K562 (cell line): ENCODE data around the gene SMIM3. TPM values are rescaled to one million over a fixed set of nuclear protein-coding genes. Genes with fewer than 3 reads are reported as not detected.

Experiments used
- CBX2 ChIP-seq: fragments of 200-600 bp; sonication (generic); IDR thresholded peaks from one replicate; pipeline ENCODE4 v1.6.1; 2012; ENCODE audit warnings: mild to moderate bottlenecking, low read length, inconsistent platforms; ENCODE audit not compliant: insufficient read depth, poor library complexity, severe bottlenecking
- CC2D1A ChIP-seq: fragments of 450-650 bp; IDR thresholded peaks from 2 replicates; pipeline ENCODE4 v1.6.1; 2017; ENCODE audit warnings: mild to moderate bottlenecking
- FOXK1 ChIP-seq: sonication (generic); formaldehyde crosslinking; IDR thresholded peaks from 2 replicates; pipeline ENCODE4 v1.8.0; 2022; ENCODE audit warnings: missing genetic modification reagents, mild to moderate bottlenecking, borderline replicate concordance
- JUNB ChIP-seq: fragments of 450-650 bp; formaldehyde crosslinking; conservative IDR thresholded peaks from 2 replicates; pipeline ENCODE4 v1.4.0; 2020; ENCODE audit warnings: mild to moderate bottlenecking
- MAFF ChIP-seq: IDR thresholded peaks from 2 replicates; pipeline ENCODE4 v1.6.1; 2012; ENCODE audit warnings: low read length, improper control_type of control experiment
- MEF2D ChIP-seq: conservative IDR thresholded peaks from 2 replicates; pipeline ENCODE4 v1.6.1; 2016; ENCODE audit warnings: low read depth, missing genetic modification characterization, missing compliant biosample characterization
- MYC ChIP-seq, 2 experiments: fragments of 250-450 bp in 1 of 2; sonication (Bioruptor Pico) in 1 of 2; IDR thresholded peaks; 2 replicates each; pipeline versions ENCODE4 v1.5.1 to v1.6.1; 2012 to 2021; ENCODE audit warnings: low read depth in 2 of 2, borderline replicate concordance in 1 of 2, improper control_type of control experiment in 1 of 2, low read length in 1 of 2, mild to moderate bottlenecking in 1 of 2, moderate library complexity in 1 of 2
- NFIC ChIP-seq: fragments of 450-650 bp; IDR thresholded peaks from 2 replicates; pipeline ENCODE4 v1.6.1; 2017; ENCODE audit warnings: mild to moderate bottlenecking, inconsistent platforms
- PPARD ChIP-seq: fragments of 250-450 bp; sonication (Bioruptor Pico); IDR thresholded peaks from 2 replicates; pipeline ENCODE4 v1.8.0; 2022; ENCODE audit warnings: inconsistent platforms, mild to moderate bottlenecking, moderate library complexity
- PRPF4 ChIP-seq: fragments of 200-400 bp; formaldehyde crosslinking; IDR thresholded peaks from one replicate; pipeline ENCODE4 v1.6.1; 2017; ENCODE audit warnings: low read length, low read depth, mild to moderate bottlenecking; ENCODE audit not compliant: insufficient read depth, poor library complexity, severe bottlenecking
- ZNF778 ChIP-seq: fragments of 450-650 bp; formaldehyde crosslinking; IDR thresholded peaks from 2 replicates; pipeline ENCODE4 v1.4.0; 2020; ENCODE audit warnings: mild to moderate bottlenecking, moderate library complexity
- polyA plus RNA-seq, 8 experiments: library from polyadenylated mRNA; depleted of rRNA in 4 of 8; stranded (reverse) in 5 of 8; unstranded in 3 of 8; fragments of >200 nt; fragmentation: Nextera tagmentation in 2 of 8; fragmentation: Illumina TruSeq in 1 of 8; extraction: Ambion mirVana in 2 of 8; extraction: Trizol in 1 of 8; gene quantifications; 2 replicates each; pipeline versions ENCODE4 v1.2.1 to v1.2.3, GENCODE V29; 2011 to 2014; ENCODE audit warnings: inconsistent platforms in 1 of 8, missing spikeins in 1 of 8
- total RNA-seq, 7 experiments: library from RNA; depleted of rRNA in 6 of 7; stranded (reverse); fragments of >200 nt in 6 of 7; fragmentation: Illumina TruSeq in 2 of 7; extraction: Trizol in 2 of 7; gene quantifications; 2 replicates each; pipeline versions ENCODE4 v1.2.1 to v1.2.3, GENCODE V29; 2011 to 2021; ENCODE audit warnings: low replicate concordance in 1 of 7
- TF ChIP-seq, protein P1 (sequence below): sonication (generic); formaldehyde crosslinking; IDR thresholded peaks from 2 replicates; pipeline ENCODE4 v1.8.0; 2022; ENCODE audit warnings: mild to moderate bottlenecking, low read depth, missing genetic modification reagents
- TF ChIP-seq, protein P2 (sequence below), 2 experiments: fragments of 450-650 bp; formaldehyde crosslinking in 1 of 2; IDR thresholded peaks; 2 replicates each; pipeline versions ENCODE4 v1.4.0 to v1.6.1; 2014 to 2020; ENCODE audit warnings: mild to moderate bottlenecking in 2 of 2, borderline replicate concordance in 1 of 2, low read depth in 1 of 2
- TF ChIP-seq, protein P3 (sequence below): IDR thresholded peaks from 2 replicates; pipeline ENCODE4 v1.6.1; 2012; ENCODE audit warnings: low read depth, low read length, improper control_type of control experiment, borderline replicate concordance

SMIM3 gene
- total and polyA plus RNA-seq, 9 of the 15 experiments (the other 6 are each of a cell fraction or from before 2014, with no cell fraction given) = 4.1 to 27.7 (median 13.6) TPM

DNA sequence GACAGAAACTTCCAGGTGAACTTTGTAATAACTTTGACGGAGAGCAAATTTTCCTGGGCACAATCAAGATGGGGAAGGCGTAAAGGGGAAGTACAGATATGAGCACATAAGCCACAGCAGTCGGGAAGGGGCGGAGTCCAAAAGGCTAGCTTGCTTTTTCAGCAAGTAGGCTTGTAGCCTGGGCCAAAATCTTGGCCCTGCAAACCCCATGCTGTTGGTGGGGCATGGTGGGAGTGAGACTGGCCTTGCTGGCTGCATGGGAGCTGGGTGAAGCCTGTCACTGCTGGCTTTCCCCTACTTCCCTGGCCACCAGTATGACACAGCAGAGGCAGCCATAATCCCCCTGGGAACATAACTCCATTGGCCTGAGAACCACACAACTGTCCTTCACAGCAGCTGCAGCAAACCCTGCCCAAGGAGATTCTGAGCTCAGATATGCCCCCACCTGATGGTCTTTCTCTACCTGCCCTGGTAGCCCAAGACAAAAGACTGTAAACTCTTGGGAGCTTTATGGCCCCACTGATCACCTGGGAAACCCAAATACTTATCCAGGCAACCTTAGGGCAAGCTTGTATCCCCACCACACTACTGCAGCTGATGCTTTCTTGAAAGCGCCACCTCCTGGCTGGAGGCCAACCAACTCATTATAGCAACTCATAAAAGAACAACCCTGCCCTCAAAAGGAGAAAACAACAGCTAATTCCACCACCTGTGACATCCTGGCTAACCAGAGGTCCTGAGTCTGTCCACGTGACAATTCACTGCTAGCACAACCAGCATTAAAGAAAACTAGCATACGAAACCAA is 43.8 kb upstream of the SMIM3 start (continued):
- 0 out of 2 replicates have a peak, but pooled peaks have one; percentile 45 for TF ChIP-seq MEF2D (tag)
- 0 out of 2 replicates have a peak, but pooled peaks have one; percentile 55 for TF ChIP-seq CC2D1A
- no peak for TF ChIP-seq PPARD (CRISPR knock-in tag)
- TF ChIP-seq ZNF778 (CRISPR knock-in tag) = no peak
- no peak for TF ChIP-seq CBX2
- no peak for TF ChIP-seq PRPF4
- TF ChIP-seq NFIC = peak; percentile 70
- TF ChIP-seq MAFF = no peak
- TF ChIP-seq, protein P1, sequence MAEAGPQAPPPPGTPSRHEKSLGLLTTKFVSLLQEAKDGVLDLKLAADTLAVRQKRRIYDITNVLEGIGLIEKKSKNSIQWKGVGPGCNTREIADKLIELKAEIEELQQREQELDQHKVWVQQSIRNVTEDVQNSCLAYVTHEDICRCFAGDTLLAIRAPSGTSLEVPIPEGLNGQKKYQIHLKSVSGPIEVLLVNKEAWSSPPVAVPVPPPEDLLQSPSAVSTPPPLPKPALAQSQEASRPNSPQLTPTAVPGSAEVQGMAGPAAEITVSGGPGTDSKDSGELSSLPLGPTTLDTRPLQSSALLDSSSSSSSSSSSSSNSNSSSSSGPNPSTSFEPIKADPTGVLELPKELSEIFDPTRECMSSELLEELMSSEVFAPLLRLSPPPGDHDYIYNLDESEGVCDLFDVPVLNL = no peak
- TF ChIP-seq, protein P2, sequence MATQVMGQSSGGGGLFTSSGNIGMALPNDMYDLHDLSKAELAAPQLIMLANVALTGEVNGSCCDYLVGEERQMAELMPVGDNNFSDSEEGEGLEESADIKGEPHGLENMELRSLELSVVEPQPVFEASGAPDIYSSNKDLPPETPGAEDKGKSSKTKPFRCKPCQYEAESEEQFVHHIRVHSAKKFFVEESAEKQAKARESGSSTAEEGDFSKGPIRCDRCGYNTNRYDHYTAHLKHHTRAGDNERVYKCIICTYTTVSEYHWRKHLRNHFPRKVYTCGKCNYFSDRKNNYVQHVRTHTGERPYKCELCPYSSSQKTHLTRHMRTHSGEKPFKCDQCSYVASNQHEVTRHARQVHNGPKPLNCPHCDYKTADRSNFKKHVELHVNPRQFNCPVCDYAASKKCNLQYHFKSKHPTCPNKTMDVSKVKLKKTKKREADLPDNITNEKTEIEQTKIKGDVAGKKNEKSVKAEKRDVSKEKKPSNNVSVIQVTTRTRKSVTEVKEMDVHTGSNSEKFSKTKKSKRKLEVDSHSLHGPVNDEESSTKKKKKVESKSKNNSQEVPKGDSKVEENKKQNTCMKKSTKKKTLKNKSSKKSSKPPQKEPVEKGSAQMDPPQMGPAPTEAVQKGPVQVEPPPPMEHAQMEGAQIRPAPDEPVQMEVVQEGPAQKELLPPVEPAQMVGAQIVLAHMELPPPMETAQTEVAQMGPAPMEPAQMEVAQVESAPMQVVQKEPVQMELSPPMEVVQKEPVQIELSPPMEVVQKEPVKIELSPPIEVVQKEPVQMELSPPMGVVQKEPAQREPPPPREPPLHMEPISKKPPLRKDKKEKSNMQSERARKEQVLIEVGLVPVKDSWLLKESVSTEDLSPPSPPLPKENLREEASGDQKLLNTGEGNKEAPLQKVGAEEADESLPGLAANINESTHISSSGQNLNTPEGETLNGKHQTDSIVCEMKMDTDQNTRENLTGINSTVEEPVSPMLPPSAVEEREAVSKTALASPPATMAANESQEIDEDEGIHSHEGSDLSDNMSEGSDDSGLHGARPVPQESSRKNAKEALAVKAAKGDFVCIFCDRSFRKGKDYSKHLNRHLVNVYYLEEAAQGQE (IDR thresholded peaks at IDR 0.05; ENCODE audit: borderline replicate concordance) = 0 out of 2 replicates have a peak, but pooled peaks have one; percentile 14
- TF ChIP-seq, protein P2 (CRISPR knock-in tag; IDR thresholded peaks at IDR 0.05; ENCODE audit: low read depth) = no peak
- TF ChIP-seq, protein P3, sequence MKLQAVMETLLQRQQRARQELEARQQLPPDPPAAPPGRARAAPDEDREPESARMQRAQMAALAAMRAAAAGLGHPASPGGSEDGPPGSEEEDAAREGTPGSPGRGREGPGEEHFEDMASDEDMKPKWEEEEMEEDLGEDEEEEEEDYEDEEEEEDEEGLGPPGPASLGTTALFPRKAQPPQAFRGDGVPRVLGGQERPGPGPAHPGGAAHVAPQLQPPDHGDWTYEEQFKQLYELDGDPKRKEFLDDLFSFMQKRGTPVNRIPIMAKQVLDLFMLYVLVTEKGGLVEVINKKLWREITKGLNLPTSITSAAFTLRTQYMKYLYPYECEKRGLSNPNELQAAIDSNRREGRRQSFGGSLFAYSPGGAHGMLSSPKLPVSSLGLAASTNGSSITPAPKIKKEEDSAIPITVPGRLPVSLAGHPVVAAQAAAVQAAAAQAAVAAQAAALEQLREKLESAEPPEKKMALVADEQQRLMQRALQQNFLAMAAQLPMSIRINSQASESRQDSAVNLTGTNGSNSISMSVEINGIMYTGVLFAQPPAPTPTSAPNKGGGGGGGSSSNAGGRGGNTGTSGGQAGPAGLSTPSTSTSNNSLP = no peak
- 0 out of 2 replicates have a peak, but pooled peaks have one; percentile 6 for TF ChIP-seq MYC (IDR thresholded peaks at IDR 0.05; ENCODE audit: low read depth, low read length)
- TF ChIP-seq MYC (CRISPR knock-in tag; IDR thresholded peaks at IDR 0.05; ENCODE audit: borderline replicate concordance, low read depth) = no peak
- TF ChIP-seq FOXK1 (CRISPR knock-in tag) = peak; percentile 14; the same call in 1 of the 2 replicates
- TF ChIP-seq JUNB (CRISPR knock-in tag) = no peak
